ENCODE data around the gene ZNF333. TPM values are rescaled to one million over a fixed set of nuclear protein-coding genes. Genes with fewer than 3 reads are reported as not detected.
"Not testable (repeated sequence)": the region's sequence is repeated elsewhere in the genome, so short reads cannot be mapped to it uniquely, and the experiment has no call there.

Gene ZNF333
- total RNA-seq, 2 donors from 2014 or later = 12.5 to 15.4 TPM

DNA sequence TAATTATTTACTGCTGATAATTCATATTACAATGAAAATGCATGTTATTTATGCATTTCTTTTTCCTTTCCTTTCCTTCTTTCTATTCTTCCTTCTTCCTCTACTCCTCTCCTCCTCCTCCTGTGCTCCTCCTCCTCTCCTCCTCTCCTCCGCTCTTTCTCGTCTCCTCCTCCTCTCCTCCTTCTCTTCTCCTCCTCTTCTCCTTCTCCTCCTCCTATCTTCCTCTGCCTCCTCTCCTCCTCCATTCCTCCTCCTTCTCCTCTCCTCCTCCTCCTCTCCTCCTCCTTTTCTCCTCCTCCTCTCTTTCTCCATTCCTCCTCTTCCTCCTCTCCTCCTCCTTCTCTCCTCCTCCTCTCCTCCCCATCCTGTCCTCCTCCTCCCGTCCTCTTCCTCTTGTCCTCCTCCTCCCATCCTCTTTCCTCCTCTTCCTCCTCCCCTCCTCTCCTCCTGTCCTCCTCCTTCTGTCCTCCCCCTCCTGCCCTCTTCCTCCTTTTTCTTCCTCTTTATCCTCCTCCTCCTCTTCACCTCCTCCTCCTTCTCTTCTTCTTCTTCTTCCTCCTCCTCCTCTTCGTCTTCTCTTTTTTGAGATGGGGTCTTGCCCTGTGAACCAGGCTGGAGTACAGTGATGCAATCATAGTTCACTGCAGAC is 73.8 kb downstream of the ZNF333 start:
- no peaks in the 10 kb centered on the region for H3K4me1 ChIP-seq
- no peak overlapping the region for H3K27ac ChIP-seq
- H3K27me3 ChIP-seq = no peaks in the 10 kb centered on the region
- no peaks in the 10 kb centered on the region for H3K9me3 ChIP-seq
- no peak overlapping the region for H3K4me3 ChIP-seq
- TF ChIP-seq, protein P1, sequence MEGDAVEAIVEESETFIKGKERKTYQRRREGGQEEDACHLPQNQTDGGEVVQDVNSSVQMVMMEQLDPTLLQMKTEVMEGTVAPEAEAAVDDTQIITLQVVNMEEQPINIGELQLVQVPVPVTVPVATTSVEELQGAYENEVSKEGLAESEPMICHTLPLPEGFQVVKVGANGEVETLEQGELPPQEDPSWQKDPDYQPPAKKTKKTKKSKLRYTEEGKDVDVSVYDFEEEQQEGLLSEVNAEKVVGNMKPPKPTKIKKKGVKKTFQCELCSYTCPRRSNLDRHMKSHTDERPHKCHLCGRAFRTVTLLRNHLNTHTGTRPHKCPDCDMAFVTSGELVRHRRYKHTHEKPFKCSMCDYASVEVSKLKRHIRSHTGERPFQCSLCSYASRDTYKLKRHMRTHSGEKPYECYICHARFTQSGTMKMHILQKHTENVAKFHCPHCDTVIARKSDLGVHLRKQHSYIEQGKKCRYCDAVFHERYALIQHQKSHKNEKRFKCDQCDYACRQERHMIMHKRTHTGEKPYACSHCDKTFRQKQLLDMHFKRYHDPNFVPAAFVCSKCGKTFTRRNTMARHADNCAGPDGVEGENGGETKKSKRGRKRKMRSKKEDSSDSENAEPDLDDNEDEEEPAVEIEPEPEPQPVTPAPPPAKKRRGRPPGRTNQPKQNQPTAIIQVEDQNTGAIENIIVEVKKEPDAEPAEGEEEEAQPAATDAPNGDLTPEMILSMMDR (IDR thresholded peaks at IDR 0.05) = no peak
- no peak for DNase-seq (ENCODE audit: low spot score)
- no peaks in the 10 kb centered on the region for H3K36me3 ChIP-seq

DNA sequence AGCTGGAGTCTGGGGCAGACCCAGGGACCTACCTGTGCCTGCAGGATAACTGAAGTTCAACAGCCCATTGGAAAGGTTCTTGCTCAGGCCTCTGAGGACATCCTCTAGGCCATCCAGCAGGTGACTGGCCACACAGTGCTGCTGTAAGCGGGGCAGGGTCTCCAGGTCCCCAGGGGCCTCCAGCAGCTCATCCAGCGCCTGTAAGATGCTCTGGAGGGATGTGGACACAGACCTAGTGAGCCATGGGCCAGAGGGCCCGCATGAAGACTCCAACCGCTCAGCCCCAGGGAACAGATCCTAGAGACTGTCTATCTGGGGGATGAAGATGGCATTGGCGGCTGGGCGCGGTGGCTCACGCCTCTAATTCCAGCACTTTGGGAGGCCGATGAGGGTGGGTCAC is 74.6 kb downstream of the ZNF333 start:
- TF ChIP-seq, protein P1 (IDR thresholded peaks at IDR 0.05) = no peak
- no peak overlapping the region for H3K27ac ChIP-seq
- no peak overlapping the region for H3K4me3 ChIP-seq
- no peaks in the 10 kb centered on the region for H3K9me3 ChIP-seq
- no peaks in the 10 kb centered on the region for H3K4me1 ChIP-seq
- no peaks in the 10 kb centered on the region for H3K27me3 ChIP-seq
- DNase-seq (ENCODE audit: low spot score) = no peak
- H3K36me3 ChIP-seq = no peaks in the 10 kb centered on the region

DNA sequence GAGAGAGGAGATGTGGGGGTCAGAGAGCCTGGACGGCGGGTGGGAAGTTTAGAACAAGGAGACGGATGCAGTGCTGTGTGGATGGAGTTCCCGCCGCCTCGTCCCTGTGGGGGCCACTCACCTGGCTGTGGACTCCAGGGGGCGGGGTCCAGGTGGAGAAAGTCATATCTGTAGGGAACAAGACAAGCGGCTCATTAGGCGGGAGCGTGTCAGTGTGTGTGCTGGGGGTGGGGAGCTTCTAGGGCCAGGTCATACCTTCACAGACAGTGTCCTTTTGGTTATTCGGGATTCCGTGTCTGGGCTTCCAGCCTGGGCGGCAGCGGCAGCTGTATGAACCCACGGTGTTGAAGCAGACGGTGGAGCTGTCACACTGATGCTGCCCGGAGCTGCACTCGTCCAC is 75.6 kb downstream of the ZNF333 start:
- not testable (repeated sequence) for H3K4me1 ChIP-seq; H3K9me3 ChIP-seq; H3K27me3 ChIP-seq; DNase-seq (ENCODE audit: low spot score); H3K4me3 ChIP-seq; H3K36me3 ChIP-seq; H3K27ac ChIP-seq

DNA sequence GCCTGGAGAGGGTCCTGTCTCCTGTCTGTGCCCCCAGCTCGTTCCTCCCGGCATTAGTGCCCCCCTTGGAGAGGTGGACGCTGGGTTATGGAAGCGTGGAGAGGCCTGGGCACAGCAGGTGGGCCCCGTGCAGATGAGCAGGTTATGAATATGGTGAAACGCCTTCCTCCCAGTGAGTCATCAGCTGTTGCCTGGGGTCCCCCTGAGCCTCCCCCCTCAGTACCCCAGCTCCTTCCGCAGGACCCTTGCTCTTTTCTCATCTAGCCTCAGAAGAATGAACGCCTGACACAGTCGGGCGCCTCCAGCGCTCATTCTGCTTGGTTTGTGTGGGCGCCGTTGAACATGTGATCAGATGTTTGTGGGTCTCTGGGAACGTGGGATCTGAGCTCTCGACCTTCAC is 76.0 kb downstream of the ZNF333 start:
- H3K4me1 ChIP-seq; H3K27ac ChIP-seq; H3K4me3 ChIP-seq; H3K27me3 ChIP-seq; DNase-seq (ENCODE audit: low spot score); H3K36me3 ChIP-seq; H3K9me3 ChIP-seq: not testable (repeated sequence)

DNA sequence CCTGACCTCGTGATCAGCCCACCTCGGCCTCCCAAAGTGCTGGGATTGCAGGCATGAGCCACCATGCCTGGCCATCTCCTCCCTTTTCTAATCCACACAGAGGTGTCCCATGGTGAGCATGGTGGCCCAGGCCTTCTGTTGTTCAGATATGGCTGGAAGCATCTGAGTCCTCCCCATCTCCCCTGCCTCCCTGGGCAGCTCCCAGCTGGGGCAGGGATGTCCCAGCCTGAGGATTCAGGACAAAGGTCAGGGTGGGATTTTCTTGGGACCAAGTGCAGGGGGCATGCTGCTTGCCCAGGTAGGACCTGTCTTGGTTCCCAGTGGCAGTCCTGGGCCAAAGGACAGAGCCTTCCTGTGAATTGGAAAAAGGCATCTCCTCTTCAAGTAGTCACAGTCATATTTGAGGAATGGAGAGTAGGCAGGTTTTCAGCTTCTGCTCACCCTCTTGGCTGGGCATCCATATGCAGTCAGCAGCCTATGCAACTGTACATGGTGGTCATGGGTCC is 77.7 kb downstream of the ZNF333 start:
- Histone ChIP-seq H3K27ac (no peak overlapping the region), H3K27me3 (no peaks in the 10 kb centered on the region), H3K9me3 (no peaks in the 10 kb centered on the region), H3K4me3 (no peak overlapping the region), H3K4me1 (no peaks in the 10 kb centered on the region), H3K36me3 (no peaks in the 10 kb centered on the region)
- no peak for DNase-seq (ENCODE audit: low spot score)
- TF ChIP-seq, protein P1 (IDR thresholded peaks at IDR 0.05) = no peak

DNA sequence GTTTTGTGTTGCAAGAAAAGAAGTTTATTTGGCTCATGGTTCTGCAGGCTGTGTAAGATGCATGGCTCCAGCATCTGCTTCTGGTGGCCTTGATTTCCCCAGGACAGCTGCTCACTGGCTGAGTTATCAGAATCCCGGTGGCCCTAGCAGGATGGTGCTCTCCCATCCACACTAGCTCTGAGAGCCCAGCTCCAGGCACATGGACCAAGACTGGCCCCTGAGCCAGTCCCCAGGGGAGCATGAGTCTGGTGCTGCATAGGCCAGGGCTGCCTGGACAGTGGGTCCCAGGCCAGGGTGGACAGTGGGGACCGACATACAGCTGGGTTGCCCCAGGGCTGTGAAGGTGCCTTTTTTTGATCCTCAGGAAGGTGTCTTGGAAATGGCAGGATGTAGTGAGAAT is 78.2 kb downstream of the ZNF333 start:
- no peaks in the 10 kb centered on the region for H3K4me1 ChIP-seq
- TF ChIP-seq, protein P1 (IDR thresholded peaks at IDR 0.05) = no peak
- no peak for DNase-seq (ENCODE audit: low spot score)
- H3K9me3 ChIP-seq = no peaks in the 10 kb centered on the region
- no peaks in the 10 kb centered on the region for H3K36me3 ChIP-seq
- H3K27ac ChIP-seq = no peak overlapping the region
- no peaks in the 10 kb centered on the region for H3K27me3 ChIP-seq
- no peak overlapping the region for H3K4me3 ChIP-seq

DNA sequence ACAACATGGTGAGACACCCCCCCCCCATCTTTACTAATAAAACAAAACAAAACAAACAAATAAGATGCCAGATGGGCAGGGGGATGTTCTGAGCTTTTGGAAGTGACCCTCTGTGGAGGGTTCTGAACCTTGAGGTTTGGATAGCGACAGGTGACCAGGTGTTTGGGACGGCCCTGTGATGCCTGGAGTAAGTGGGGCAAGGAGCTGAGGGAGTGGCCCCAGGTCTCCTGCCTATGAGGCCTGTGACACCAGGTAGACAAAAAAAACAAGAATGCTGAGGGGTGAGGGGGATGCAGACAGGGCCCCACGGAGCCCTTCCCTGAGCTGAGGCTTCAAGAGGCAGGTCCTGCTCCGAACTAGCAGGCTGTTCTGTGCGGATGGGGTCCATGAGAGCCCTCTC is 79.4 kb downstream of the ZNF333 start:
- no peaks in the 10 kb centered on the region for H3K27me3 ChIP-seq
- H3K9me3 ChIP-seq = no peaks in the 10 kb centered on the region
- H3K36me3 ChIP-seq = no peaks in the 10 kb centered on the region
- no peak for DNase-seq (ENCODE audit: low spot score)
- no peak overlapping the region for H3K4me3 ChIP-seq
- no peaks in the 10 kb centered on the region for H3K4me1 ChIP-seq
- TF ChIP-seq, protein P1 (IDR thresholded peaks at IDR 0.05) = no peak
- no peak overlapping the region for H3K27ac ChIP-seq

All from right atrium auricular region (tissue), 2 donors.